ENCODE measurements around the gene TBC1D23.

TBC1D23 gene

DNA sequence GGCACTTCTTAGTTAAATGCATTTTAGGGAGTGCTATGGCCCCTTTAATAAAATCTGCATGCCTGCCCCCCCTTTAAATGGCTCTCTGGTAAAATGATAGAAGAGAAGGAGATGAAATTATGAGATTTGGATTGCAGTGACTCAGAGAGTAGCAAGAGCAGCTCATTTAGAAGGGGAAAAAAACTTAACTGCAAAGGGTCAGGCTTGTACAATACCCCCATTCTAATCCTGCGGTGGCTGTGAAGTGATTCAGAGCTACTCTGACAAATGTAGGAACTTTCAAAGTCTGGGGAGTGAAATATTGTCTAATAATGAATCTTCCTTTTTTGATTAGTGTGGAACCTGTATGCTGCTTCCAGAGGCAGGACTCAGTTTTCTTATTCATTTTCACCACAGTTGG is 44.1 kb upstream of the TBC1D23 start:
- Histone ChIP-seq H3K27ac (ENCODE audit: low read depth, low read length) (no peak overlapping the region), H3K4me3 (ENCODE audit: low read length) (no peak overlapping the region), H3K27me3 (ENCODE audit: control insufficient read depth, low read length) (no peaks in the 10 kb centered on the region; the same call in 1 of the 2 replicates), H3F3A (ENCODE audit: control insufficient read depth, insufficient read depth) (no peaks in the 10 kb centered on the region), H3K36me3 (ENCODE audit: control insufficient read depth, low read length) (no peaks in the 10 kb centered on the region), H3K4me1 (ENCODE audit: control insufficient read depth, low read length) (no peaks in the 10 kb centered on the region), H4K20me1 (ENCODE audit: control insufficient read depth, insufficient read depth, low read depth, low read length) (no peaks in the 10 kb centered on the region), H3K9me3 (ENCODE audit: control insufficient read depth, insufficient read depth, low read length) (0 out of 2 replicates have a peak, but pooled peaks cover 4% of the 10 kb centered on the region), H3K79me2 (ENCODE audit: control insufficient read depth, low read length) (no peaks in the 10 kb centered on the region), H3K4me2 (ENCODE audit: low read length) (no peak overlapping the region), H3K9me2 (replicated peaks; ENCODE audit: control insufficient read depth, low read length) (no peaks in the 10 kb centered on the region)
- TF ChIP-seq, protein P1, sequence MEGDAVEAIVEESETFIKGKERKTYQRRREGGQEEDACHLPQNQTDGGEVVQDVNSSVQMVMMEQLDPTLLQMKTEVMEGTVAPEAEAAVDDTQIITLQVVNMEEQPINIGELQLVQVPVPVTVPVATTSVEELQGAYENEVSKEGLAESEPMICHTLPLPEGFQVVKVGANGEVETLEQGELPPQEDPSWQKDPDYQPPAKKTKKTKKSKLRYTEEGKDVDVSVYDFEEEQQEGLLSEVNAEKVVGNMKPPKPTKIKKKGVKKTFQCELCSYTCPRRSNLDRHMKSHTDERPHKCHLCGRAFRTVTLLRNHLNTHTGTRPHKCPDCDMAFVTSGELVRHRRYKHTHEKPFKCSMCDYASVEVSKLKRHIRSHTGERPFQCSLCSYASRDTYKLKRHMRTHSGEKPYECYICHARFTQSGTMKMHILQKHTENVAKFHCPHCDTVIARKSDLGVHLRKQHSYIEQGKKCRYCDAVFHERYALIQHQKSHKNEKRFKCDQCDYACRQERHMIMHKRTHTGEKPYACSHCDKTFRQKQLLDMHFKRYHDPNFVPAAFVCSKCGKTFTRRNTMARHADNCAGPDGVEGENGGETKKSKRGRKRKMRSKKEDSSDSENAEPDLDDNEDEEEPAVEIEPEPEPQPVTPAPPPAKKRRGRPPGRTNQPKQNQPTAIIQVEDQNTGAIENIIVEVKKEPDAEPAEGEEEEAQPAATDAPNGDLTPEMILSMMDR (IDR thresholded peaks at IDR 0.05; ENCODE audit: low read depth, low read length, poor library complexity, severe bottlenecking): no peak
- TF ChIP-seq EZH2phosphoT487 (IDR thresholded peaks at IDR 0.05; ENCODE audit: borderline replicate concordance, low read length): no peak

DNA sequence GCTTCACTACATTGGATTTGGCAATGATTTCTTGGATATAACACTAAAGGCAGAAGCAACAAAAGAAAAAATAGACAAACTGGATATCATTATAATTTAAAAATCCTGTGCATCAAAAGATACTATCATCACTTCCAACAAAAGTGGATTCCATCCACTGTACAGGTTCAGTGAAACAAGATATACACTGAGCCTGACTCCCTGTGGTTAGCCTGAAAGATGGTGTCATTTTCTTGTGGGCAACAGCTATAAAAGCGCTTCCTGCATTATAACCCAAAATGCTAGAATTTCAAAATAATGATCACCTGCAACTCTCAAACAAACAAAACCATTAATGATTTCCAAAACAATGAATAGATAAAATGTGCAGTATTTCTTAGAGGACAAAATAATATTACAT is 39.6 kb upstream of the TBC1D23 start:
- H3K27ac ChIP-seq (ENCODE audit: low read depth, low read length): no peak overlapping the region
- no peak overlapping the region for H3K4me3 ChIP-seq (ENCODE audit: low read length)
- H3K27me3 ChIP-seq (ENCODE audit: control insufficient read depth, low read length): no peaks in the 10 kb centered on the region; the same call in 1 of the 2 replicates
- H3F3A ChIP-seq (ENCODE audit: control insufficient read depth, insufficient read depth): no peaks in the 10 kb centered on the region
- no peaks in the 10 kb centered on the region for H3K4me1 ChIP-seq (ENCODE audit: control insufficient read depth, low read length)
- no peaks in the 10 kb centered on the region for H3K9me2 ChIP-seq (replicated peaks; ENCODE audit: control insufficient read depth, low read length)
- H3K79me2 ChIP-seq (ENCODE audit: control insufficient read depth, low read length): no peaks in the 10 kb centered on the region
- no peak overlapping the region for H3K4me2 ChIP-seq (ENCODE audit: low read length)
- no peaks in the 10 kb centered on the region for H4K20me1 ChIP-seq (ENCODE audit: control insufficient read depth, insufficient read depth, low read depth, low read length)
- 0 out of 2 replicates have a peak, but pooled peaks cover 4% of the 10 kb centered on the region for H3K9me3 ChIP-seq (ENCODE audit: control insufficient read depth, insufficient read depth, low read length)
- TF ChIP-seq EZH2phosphoT487 (IDR thresholded peaks at IDR 0.05; ENCODE audit: borderline replicate concordance, low read length): no peak
- TF ChIP-seq, protein P1 (IDR thresholded peaks at IDR 0.05; ENCODE audit: low read depth, low read length, poor library complexity, severe bottlenecking): no peak
- no peaks in the 10 kb centered on the region for H3K36me3 ChIP-seq (ENCODE audit: control insufficient read depth, low read length)

DNA sequence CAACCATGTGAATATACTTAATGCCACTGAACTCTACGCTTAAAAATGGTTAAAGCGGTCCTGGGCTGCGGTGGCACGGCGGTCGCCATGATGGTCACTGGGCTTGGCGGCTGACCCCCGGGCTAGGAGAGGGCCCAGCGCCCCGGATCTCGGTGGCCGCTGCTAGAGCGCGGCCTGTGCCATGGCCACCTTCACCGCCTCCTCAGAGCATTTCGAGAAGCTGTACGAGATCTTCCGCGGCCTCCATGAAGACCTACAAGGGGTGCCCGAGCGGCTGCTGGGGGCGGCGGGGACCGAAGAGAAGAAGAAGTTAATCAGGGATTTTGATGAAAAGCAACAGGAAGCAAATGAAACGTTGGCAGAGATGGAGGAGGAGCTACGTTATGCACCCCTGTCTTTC is 35.6 kb upstream of the TBC1D23 start:
- Histone ChIP-seq H3F3A (ENCODE audit: control insufficient read depth, insufficient read depth) (no peaks in the 10 kb centered on the region), H3K27ac (ENCODE audit: low read depth, low read length) (no peak overlapping the region), H3K9me2 (replicated peaks; ENCODE audit: control insufficient read depth, low read length) (no peaks in the 10 kb centered on the region), H3K27me3 (ENCODE audit: control insufficient read depth, low read length) (no peaks in the 10 kb centered on the region), H3K36me3 (ENCODE audit: control insufficient read depth, low read length) (no peaks in the 10 kb centered on the region), H3K4me2 (ENCODE audit: low read length) (no peak overlapping the region), H3K4me1 (ENCODE audit: control insufficient read depth, low read length) (no peaks in the 10 kb centered on the region), H4K20me1 (ENCODE audit: control insufficient read depth, insufficient read depth, low read depth, low read length) (no peaks in the 10 kb centered on the region), H3K4me3 (ENCODE audit: low read length) (no peak overlapping the region), H3K9me3 (ENCODE audit: control insufficient read depth, insufficient read depth, low read length) (0 out of 2 replicates have a peak, but pooled peaks cover 4% of the 10 kb centered on the region), H3K79me2 (ENCODE audit: control insufficient read depth, low read length) (no peaks in the 10 kb centered on the region)
- TF ChIP-seq, protein P1 (IDR thresholded peaks at IDR 0.05; ENCODE audit: low read depth, low read length, poor library complexity, severe bottlenecking): no peak
- no peak for TF ChIP-seq EZH2phosphoT487 (IDR thresholded peaks at IDR 0.05; ENCODE audit: borderline replicate concordance, low read length)

All from DOHH2 (cell line).